ENCODE measurements around the gene EXOSC5. TPM values are rescaled to one million over a fixed set of nuclear protein-coding genes. Genes with fewer than 3 reads are reported as not detected.
A peak's percentile ranks its signal among the peaks of the same experiment; 100 is the strongest.

EXOSC5 gene
- total and polyA plus RNA-seq, 10 of the 15 experiments (the other 5 are each of a cell fraction or from before 2014, with no cell fraction given) = 15.8 to 123 (median 52.7) TPM

DNA sequence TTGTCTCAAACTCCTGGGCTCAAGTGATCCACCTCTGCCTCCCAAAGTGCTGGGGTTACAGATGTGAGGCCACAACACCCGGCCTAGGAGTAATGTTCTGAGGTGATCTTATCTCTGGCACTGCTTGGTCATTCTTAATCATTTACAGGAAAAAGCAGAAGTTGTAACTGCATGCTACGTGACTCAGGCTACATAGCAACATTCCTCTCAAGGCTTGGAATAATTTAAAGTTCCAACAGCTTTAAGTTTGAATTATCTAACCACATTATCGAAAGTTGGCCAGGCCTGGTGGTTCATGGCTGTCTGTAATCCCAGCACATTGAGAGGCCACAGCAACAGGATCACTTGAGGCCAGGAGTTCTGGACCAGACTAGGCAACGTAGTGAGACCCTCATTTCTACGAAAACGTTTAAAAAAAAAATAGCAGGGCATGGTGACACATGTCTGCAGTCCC, 29.3 kb downstream of the EXOSC5 start (continued):
- TF ChIP-seq, protein P1, sequence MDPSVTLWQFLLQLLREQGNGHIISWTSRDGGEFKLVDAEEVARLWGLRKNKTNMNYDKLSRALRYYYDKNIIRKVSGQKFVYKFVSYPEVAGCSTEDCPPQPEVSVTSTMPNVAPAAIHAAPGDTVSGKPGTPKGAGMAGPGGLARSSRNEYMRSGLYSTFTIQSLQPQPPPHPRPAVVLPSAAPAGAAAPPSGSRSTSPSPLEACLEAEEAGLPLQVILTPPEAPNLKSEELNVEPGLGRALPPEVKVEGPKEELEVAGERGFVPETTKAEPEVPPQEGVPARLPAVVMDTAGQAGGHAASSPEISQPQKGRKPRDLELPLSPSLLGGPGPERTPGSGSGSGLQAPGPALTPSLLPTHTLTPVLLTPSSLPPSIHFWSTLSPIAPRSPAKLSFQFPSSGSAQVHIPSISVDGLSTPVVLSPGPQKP (IDR thresholded peaks at IDR 0.05; ENCODE audit: low read depth, low read length) = no peak
- TF ChIP-seq CREM (IDR thresholded peaks at IDR 0.05; ENCODE audit: low read depth) (no peak), CHD2 (IDR thresholded peaks at IDR 0.05; ENCODE audit: borderline replicate concordance, low read depth, low read length) (no peak), HDAC6 (IDR thresholded peaks at IDR 0.05; ENCODE audit: unreplicated experiment) (no peak), RELA (IDR thresholded peaks at IDR 0.05; ENCODE audit: borderline replicate concordance, partially characterized antibody) (no peak), BACH1 (IDR thresholded peaks at IDR 0.05; ENCODE audit: borderline replicate concordance) (no peak), ZNF274 (IDR thresholded peaks at IDR 0.05; ENCODE audit: insufficient read depth, insufficient read length) (no peak), GABPA (IDR thresholded peaks at IDR 0.05; ENCODE audit: low read depth) (no peak), DPF2 (IDR thresholded peaks at IDR 0.05) (no peak; the same call in 1 of the 2 replicates), HDGF (IDR thresholded peaks at IDR 0.05) (no peak), NR2C2 (IDR thresholded peaks at IDR 0.05; ENCODE audit: borderline replicate concordance, control insufficient read depth, insufficient read length, low read depth) (no peak), TARDBP (IDR thresholded peaks at IDR 0.05; ENCODE audit: borderline replicate concordance) (no peak), SRF (IDR thresholded peaks at IDR 0.05; ENCODE audit: low read depth in 2 of 2, low read length in 2 of 2) (no peak), MEF2A (IDR thresholded peaks at IDR 0.05; ENCODE audit: insufficient read depth, low read depth, low read length) (no peak), BRCA1 (IDR thresholded peaks at IDR 0.05; ENCODE audit: low read depth, low read length) (no peak), BMI1 (IDR thresholded peaks at IDR 0.05; ENCODE audit: borderline replicate concordance) (no peak), ZZZ3 (IDR thresholded peaks at IDR 0.05; ENCODE audit: control insufficient read depth, insufficient read length, low read depth) (no peak), NBN (IDR thresholded peaks at IDR 0.05) (0 out of 2 replicates have a peak, but pooled peaks have one; percentile 37), MXI1 (IDR thresholded peaks at IDR 0.05; ENCODE audit: low read depth, low read length) (no peak), TCF12 (IDR thresholded peaks at IDR 0.05; ENCODE audit: low read depth, low read length) (no peak), SREBF2 (IDR thresholded peaks at IDR 0.05; ENCODE audit: low read length) (no peak), TCF3 (IDR thresholded peaks at IDR 0.05; ENCODE audit: borderline replicate concordance, insufficient read depth, low read depth, low read length) (no peak), POU2F2 (IDR thresholded peaks at IDR 0.05; ENCODE audit: borderline replicate concordance, low read depth, low read length) (no peak), FOXM1 (IDR thresholded peaks at IDR 0.05; ENCODE audit: low read depth, low read length) (no peak), USF2 (IDR thresholded peaks at IDR 0.05; ENCODE audit: borderline replicate concordance, low read depth, low read length) (no peak)
- TF ChIP-seq, protein P2, sequence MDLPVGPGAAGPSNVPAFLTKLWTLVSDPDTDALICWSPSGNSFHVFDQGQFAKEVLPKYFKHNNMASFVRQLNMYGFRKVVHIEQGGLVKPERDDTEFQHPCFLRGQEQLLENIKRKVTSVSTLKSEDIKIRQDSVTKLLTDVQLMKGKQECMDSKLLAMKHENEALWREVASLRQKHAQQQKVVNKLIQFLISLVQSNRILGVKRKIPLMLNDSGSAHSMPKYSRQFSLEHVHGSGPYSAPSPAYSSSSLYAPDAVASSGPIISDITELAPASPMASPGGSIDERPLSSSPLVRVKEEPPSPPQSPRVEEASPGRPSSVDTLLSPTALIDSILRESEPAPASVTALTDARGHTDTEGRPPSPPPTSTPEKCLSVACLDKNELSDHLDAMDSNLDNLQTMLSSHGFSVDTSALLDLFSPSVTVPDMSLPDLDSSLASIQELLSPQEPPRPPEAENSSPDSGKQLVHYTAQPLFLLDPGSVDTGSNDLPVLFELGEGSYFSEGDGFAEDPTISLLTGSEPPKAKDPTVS (IDR thresholded peaks at IDR 0.05; ENCODE audit: low read depth, low read length) = no peak
- TF ChIP-seq, protein P3, sequence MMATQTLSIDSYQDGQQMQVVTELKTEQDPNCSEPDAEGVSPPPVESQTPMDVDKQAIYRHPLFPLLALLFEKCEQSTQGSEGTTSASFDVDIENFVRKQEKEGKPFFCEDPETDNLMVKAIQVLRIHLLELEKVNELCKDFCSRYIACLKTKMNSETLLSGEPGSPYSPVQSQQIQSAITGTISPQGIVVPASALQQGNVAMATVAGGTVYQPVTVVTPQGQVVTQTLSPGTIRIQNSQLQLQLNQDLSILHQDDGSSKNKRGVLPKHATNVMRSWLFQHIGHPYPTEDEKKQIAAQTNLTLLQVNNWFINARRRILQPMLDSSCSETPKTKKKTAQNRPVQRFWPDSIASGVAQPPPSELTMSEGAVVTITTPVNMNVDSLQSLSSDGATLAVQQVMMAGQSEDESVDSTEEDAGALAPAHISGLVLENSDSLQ (IDR thresholded peaks at IDR 0.05) = 0 out of 2 replicates have a peak, but pooled peaks have one; percentile 21
- TF ChIP-seq, protein P4, sequence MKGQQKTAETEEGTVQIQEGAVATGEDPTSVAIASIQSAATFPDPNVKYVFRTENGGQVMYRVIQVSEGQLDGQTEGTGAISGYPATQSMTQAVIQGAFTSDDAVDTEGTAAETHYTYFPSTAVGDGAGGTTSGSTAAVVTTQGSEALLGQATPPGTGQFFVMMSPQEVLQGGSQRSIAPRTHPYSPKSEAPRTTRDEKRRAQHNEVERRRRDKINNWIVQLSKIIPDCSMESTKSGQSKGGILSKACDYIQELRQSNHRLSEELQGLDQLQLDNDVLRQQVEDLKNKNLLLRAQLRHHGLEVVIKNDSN (IDR thresholded peaks at IDR 0.05; ENCODE audit: borderline replicate concordance, extremely low read length, insufficient read depth, low read depth, low read length) = no peak

Measured in GM12878 (cell line).